Spleen (tissue), 7 donors: Measurements from ENCODE around the gene CSTF2.

Source experiments
- CTCF ChIP-seq, 11 experiments: fragments of 200-600 bp in 7 of 11; fragments of 450-650 bp in 4 of 11; sonication (generic) in 4 of 11; IDR thresholded peaks in 8 of 11; conservative IDR thresholded peaks in 3 of 11; 1 replicate in 7 of 11; 2 replicates in 4 of 11; pipeline versions ENCODE4 v1.4.0 to v1.8.0; 2016 to 2021; ENCODE audit warnings: antibody characterized with exemption in 11 of 11, inconsistent platforms in 4 of 11, mild to moderate bottlenecking in 1 of 11
- POLR2A ChIP-seq, 3 donors: fragments of 450-650 bp; IDR thresholded peaks; one replicate each; pipeline ENCODE4 v1.5.1; 2017; ENCODE audit warnings: antibody characterized with exemption in 3 of 3, mild to moderate bottlenecking in 1 of 3
- POLR2AphosphoS5 ChIP-seq, 3 donors: sonication (generic); formaldehyde crosslinking; IDR thresholded peaks; one replicate each; pipeline ENCODE4 v1.5.1; 2017; ENCODE audit warnings: antibody characterized with exemption in 3 of 3
- donor health status: DM: no; HTN: no; CAD: no; lungs with moderate emphysema.
- donor health status: DM: no; HTN: no; CAD: no.
- donor health status: DM: no; HTN: no; CAD: no.

GRCh38 chrX:100817340-100817739 is 2.9 kb upstream of the CSTF2 start:
- no peak for TF ChIP-seq POLR2A (IDR thresholded peaks at IDR 0.05)
- no peak for TF ChIP-seq CTCF (IDR thresholded peaks at IDR 0.05 in 8 of 11, conservative IDR thresholded peaks at IDR 0.05 in 3 of 11)
- TF ChIP-seq POLR2AphosphoS5 (IDR thresholded peaks at IDR 0.05) = no peak
